Articular chondrocyte of knee joint (primary cell): Measurements from ENCODE around the gene CCK. TPM values are rescaled to one million over a fixed set of nuclear protein-coding genes. Genes with fewer than 3 reads are reported as not detected.

Experiments
- small RNA-seq: library from RNA; depleted of rRNA; stranded (forward); fragments of <200 nt; gene quantifications from one replicate; pipeline ENCODE3, GENCODE V24; 2012
- total RNA-seq: library from RNA; depleted of rRNA; stranded (reverse); fragments of >200 nt; gene quantifications from 2 replicates; pipeline ENCODE4 v1.2.3, GENCODE V29; 2012

CCK gene, protein sequence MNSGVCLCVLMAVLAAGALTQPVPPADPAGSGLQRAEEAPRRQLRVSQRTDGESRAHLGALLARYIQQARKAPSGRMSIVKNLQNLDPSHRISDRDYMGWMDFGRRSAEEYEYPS
- 0.13 TPM in 1 of 2 replicates, not detected in the other for total RNA-seq

GRCh38 chr3:42266085-42266484, at the start of gene CCK:
CCK (minus strand) TSS chr3:42266185; CDS start chr3:42263630, 2,555 bp downstream.

Small RNAs within 50 kb of the gene (small RNA-seq; reads per million reads assigned to genes)
- not detected for gene RNU4-78P

Other genes with a start within 250 kb of the CCK start
- gene TRAK1, start 174.8 kb downstream of the CCK start, total RNA-seq: 57.1 and 75.2 TPM in 2 replicates
- gene LYZL4, start 144.4 kb upstream of the CCK start, total RNA-seq: not detected in 2 replicates
- not detected in 2 replicates for gene VIPR1, start 236.5 kb upstream of the CCK start, total RNA-seq